Astrocyte (in vitro differentiated cells and primary cell): Measurements from ENCODE around the gene ANKEF1.

Experiments used
- CTCF ChIP-seq: IDR thresholded peaks from 2 replicates; pipeline ENCODE4 v1.5.1; 2011; ENCODE audit warnings: low read depth, mild to moderate bottlenecking, inconsistent platforms, low read length, moderate library complexity; ENCODE audit not compliant: insufficient read depth
- EZH2 ChIP-seq: IDR thresholded peaks from 2 replicates; pipeline ENCODE4 v1.6.1; 2012; ENCODE audit warnings: mild to moderate bottlenecking, low read length, inconsistent platforms; ENCODE audit not compliant: insufficient read depth

- TF ChIP-seq CTCF (no peak), EZH2 (no peak)
Observed at GRCh38 chr20:10079964-10080363, 45.2 kb downstream of the ANKEF1 start.
